ENCODE measurements around the gene FAM120B. TPM values are rescaled to one million over a fixed set of nuclear protein-coding genes. Genes with fewer than 3 reads are reported as not detected.
"Not testable (repeated sequence)": the region's sequence is repeated elsewhere in the genome, so short reads cannot be mapped to it uniquely, and the experiment has no call there.

The FAM120B gene
- 12.0 and 34.6 TPM in 2 replicates for total RNA-seq

- DNase-seq (ENCODE audit: low read depth) = peak; percentile 85
Measured at GRCh38 chr6:170306324-170307079, at the start of gene FAM120B. FAM120B (plus strand) TSS chr6:170306758; CDS start chr6:170317391, 10,633 bp downstream.

GRCh38 chr6:170257376-170257775 lies 49.2 kb upstream of the FAM120B start:
- DNase-seq (ENCODE audit: low read depth) = no peak

- no peak for DNase-seq (ENCODE audit: low read depth)
Measured at GRCh38 chr6:170258407-170258806, 48.2 kb upstream of the FAM120B start.

- DNase-seq (ENCODE audit: low read depth) = no peak
Measured at GRCh38 chr6:170259278-170259677, 47.3 kb upstream of the FAM120B start.

- DNase-seq (ENCODE audit: low read depth) = no peak
Measured at GRCh38 chr6:170260686-170261085, 45.9 kb upstream of the FAM120B start.

- no peak for DNase-seq (ENCODE audit: low read depth)
Measured at GRCh38 chr6:170261643-170262488, 44.7 kb upstream of the FAM120B start.

GRCh38 chr6:170262489-170263088 lies 44.0 kb upstream of the FAM120B start:
- DNase-seq (ENCODE audit: low read depth) = no peak

GRCh38 chr6:170263410-170263809 lies 43.1 kb upstream of the FAM120B start:
- no peak for DNase-seq (ENCODE audit: low read depth)

- DNase-seq (ENCODE audit: low read depth) = no peak
Measured at GRCh38 chr6:170264086-170264485, 42.5 kb upstream of the FAM120B start.

GRCh38 chr6:170264644-170265043 lies 41.9 kb upstream of the FAM120B start:
- not testable (repeated sequence) for DNase-seq (ENCODE audit: low read depth)

- DNase-seq (ENCODE audit: low read depth) = no peak
Measured at GRCh38 chr6:170265655-170266054, 40.9 kb upstream of the FAM120B start.

- no peak for DNase-seq (ENCODE audit: low read depth)
Measured at GRCh38 chr6:170266061-170266825, 40.3 kb upstream of the FAM120B start.

GRCh38 chr6:170267688-170268087 lies 38.9 kb upstream of the FAM120B start:
- DNase-seq (ENCODE audit: low read depth) = no peak

- no peak for DNase-seq (ENCODE audit: low read depth)
Measured at GRCh38 chr6:170268216-170269129, 38.1 kb upstream of the FAM120B start.

- no peak for DNase-seq (ENCODE audit: low read depth)
Measured at GRCh38 chr6:170269151-170269845, 37.3 kb upstream of the FAM120B start.

GRCh38 chr6:170269846-170270541 lies 36.6 kb upstream of the FAM120B start:
- DNase-seq (ENCODE audit: low read depth) = peak; percentile 51

GRCh38 chr6:170270984-170271593 lies 35.5 kb upstream of the FAM120B start:
- no peak for DNase-seq (ENCODE audit: low read depth)

GRCh38 chr6:170271771-170272314 lies 34.7 kb upstream of the FAM120B start:
- no peak for DNase-seq (ENCODE audit: low read depth)
